Measurements from ENCODE around the gene KLF13. TPM values are rescaled to one million over a fixed set of nuclear protein-coding genes. Genes with fewer than 3 reads are reported as not detected.

KLF13 gene
- total RNA-seq, 1 donor from 2014 or later: 21.4 TPM

DNA sequence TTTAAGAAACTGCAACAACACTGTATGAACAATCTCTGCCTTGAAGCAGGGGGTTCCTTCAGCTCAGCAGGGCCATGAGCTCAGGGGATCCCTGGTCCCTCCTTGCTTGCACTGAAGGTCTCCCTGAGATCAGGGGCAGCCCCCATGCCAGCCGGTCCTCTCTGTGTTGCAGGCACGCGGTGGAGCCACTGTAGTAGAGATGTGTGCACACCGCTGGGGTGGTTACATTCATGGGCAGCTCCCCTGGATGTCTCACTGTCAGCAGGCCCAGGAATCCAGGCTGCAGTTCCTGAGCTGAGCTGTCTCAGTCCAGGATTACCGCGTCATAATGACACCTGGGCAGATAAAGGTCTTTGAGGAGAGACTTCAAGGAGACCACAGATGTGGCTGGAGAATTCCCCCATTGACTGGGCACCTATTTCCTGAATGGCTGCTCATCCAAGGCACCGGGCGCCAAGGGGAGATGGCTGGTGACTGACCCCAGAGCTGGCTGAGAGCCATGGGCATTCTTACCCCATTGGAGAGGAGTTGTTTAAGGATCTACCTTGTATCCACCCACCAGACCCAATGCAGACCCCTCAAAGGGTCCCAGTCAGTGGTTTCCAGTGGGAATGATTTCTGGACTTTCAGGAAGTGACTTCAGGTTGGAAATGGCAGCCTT lies 10.4 kb upstream of the KLF13 start:
- DNase-seq (ENCODE audit: low read depth in 2 of 2): no peak

GRCh38 chr15:31317017-31317416 lies 9.6 kb upstream of the KLF13 start:
- DNase-seq (ENCODE audit: low read depth in 2 of 2): no peak

DNA sequence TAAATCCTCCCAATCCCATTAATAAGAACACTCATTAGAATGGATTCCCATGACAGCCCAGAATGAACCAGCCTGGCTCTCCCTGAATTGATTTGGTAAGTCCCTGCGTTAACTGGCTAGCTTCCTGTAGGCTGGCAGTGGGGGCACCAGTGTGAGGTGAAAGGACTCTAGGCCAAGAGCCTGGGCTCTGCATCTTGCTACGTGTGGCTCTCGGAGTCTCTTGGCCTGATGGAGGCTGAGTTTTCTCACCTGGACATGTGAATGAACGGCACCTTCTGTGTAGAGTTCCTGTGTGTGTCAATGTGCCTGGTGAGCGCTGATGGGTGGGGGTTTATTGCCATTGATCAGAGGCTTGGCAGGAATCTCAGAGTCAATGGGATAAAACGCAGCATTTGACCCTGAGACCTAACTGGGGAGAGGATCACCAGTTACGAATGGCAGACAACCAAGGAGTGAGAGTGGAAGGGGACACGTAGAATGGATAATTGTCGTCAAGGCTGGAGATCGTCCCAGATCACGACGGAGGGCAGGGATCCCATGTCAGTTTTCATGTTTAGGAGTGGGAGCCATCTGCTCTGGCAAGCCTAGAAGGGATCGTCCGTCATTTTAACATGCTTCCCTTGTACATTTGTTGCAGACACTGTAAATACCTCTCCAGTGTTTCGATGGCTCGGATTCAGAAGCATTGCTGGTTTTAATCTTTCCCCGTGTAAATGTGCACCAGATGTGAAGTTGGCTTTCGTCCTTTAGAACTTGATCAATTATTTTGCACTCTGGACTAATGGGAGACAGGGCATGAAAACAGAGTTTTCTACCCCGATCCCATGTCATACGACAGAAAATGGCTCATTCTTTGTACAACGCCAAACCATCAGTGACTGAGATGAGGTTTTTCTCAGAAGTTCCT lies 9.0 kb upstream of the KLF13 start:
- DNase-seq (ENCODE audit: low read depth in 2 of 2): no peak

DNA sequence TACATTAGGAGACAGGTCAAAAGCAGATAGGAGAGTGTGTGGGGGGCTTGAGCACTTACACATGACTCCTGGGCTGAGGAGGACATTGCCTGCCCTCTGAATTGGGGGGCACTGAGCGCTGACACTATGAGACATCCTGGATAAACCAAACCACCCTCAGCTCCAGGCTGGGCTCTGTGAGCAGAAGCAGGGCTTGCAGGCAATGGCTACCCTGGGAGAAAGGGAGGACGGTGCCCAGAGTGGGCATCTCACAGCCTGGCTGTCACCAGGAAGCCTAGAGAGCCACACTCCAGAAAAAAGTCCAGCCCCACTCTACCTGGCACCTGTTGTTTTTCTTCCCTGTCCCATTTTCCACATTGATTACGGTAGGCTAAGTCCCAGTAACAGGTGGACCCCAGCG lies 8.2 kb upstream of the KLF13 start:
- DNase-seq (ENCODE audit: low read depth in 2 of 2): no peak

DNA sequence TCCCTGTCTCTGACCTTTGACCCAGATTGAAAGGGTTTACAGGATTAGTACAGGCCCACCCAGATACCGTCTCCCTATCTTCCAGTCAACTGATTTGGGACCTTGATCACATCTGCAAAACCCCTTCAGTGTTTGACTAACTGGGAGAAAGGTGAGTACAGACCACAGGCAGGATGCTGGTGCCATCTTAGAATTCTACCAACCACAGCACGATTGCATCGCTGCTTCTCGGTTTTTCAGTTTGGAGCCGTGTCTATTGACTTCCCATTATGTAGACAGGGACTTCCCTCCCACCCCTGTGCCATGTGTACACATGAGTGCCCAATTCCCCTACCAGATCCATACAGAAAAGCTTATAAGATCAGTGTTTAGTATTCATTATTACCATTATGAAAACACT lies 6.6 kb upstream of the KLF13 start:
- no peak for DNase-seq (ENCODE audit: low read depth in 2 of 2)

DNA sequence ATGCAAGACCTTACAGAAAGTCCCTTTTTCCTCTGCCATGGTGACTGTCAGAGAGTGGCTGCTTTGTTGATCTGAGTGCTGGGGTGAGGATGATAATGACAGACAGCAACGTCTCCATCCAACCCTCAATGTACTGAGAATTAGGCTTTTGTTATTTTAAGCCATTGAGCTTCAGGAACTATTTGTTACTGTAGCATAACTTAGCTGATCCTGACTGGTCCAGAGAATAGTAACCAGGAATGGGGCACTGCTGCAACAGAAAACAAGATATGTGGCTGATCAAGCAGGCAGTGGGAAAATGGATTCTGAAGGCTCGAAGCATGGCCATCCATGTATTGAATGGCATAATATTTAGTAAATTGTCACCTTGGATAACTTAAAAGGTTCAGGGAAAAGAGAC lies 5.2 kb upstream of the KLF13 start:
- DNase-seq (ENCODE audit: low read depth in 2 of 2): no peak

GRCh38 chr15:31322504-31322903 lies 4.1 kb upstream of the KLF13 start:
- no peak for DNase-seq (ENCODE audit: low read depth in 2 of 2)

DNA sequence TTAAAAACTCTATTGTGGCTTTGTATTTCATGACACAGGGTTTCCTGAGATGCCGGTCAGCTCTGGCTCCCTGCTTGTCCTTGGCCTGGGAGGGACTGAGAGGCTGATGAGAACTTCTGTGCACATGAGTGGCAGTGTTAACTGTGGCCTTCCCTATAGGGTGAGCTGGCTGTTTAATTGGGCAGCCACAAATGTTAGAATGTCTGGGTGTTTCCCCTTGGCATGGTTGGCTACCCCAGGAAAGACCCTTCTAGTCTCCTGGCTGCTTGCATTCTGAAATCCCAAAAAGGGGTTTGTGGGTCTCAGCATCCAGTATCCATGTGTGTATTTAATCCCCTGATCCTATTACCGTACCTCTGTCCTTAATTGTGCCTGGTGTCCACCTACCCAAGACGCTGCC lies 3.0 kb upstream of the KLF13 start:
- no peak for DNase-seq (ENCODE audit: low read depth in 2 of 2)

DNA sequence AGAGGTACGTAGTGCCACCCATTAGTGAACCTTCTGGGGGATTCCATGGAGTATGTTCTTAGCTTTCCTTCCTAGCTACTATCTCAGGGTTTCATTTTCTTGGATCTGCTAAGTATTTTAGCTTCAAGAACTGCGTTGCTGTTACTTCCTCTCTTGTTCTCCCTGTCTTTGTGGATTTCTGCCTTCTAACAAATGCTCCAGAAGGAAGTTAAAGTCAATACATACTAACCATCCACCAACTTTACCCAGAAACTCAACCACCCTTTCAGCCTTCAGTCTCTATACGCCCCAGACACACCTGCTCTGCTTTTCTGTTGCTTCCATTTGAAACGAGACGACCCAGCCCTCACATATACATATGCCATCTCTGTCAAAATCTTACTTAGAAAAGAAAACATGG lies 2.4 kb upstream of the KLF13 start:
- DNase-seq (ENCODE audit: low read depth in 2 of 2): no peak

DNA sequence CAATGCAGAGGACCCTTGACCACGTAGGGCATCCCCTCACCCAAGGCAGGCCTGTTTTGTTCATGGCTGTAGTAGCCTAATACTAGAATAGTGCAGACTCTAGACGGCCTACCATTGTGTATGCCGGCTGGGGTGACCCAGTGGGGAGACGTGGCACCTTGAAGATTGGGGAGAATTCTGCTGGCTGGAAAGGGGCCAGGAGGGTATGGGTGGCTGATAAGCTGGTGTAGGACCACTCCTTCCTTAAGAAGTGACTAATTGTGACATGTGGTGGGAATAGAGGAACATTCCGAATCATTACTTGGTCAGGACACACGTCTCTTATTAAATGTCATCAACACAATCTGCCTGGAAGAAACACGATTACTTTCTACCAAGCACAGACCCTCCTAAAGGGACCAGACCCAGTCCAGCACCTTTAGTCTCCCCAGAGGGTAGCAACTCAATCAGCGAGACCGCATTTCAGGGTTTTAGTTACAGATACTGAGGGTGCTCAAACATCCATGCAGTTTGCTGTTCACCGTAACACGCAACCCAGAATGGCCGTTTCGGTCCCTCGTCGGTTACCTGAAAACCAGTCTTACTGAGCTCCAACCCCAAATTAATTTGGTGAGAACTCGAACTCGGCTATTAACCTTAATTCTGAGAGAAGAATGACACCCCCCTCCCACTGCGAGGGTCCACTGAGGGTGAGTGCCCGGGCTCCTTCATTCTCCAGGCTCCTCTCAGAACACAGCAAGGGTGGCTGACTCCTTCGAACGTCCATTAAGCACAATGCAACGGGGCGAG lies 1.6 kb upstream of the KLF13 start:
- DNase-seq (ENCODE audit: low read depth in 2 of 2): no peak

DNA sequence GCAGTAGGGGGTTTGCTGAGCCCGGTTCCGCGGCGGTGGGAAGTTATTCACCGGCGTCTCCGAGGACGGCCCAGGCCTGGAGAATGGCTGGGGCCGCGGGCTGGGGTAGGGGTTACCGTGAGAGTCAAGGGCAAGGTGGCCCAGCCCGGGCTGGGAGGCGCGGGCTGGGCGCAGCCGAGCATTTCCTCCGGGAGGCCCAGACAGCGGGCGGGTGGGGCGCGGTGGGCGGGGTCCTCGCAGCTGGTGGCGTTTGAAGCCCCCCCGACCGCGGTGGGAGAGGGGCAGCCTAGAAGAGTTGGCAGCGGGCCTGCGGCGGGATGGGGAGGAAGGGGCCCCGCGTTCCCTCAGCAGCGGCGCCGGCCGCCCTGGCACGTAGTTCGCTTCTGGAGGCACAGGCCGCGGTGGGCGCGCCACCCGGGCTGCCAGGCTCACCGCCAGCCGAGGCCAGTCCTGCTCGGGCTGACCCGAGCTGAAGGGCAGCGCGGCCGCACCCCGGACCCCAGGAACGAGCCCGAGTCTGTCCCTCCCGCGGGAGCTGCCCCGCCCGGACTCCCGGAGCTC lies 960 bp upstream of the KLF13 start:
- peak in 1 of 2 donors; percentile 54 for DNase-seq (ENCODE audit: low read depth in 2 of 2)

- peak; percentile 20 to 68 for DNase-seq (ENCODE audit: low read depth in 2 of 2)
Measured at GRCh38 chr15:31326875-31327668, 437 bp downstream of the KLF13 start.

- DNase-seq (ENCODE audit: low read depth in 2 of 2): peak; percentile 30 to 56
Measured at GRCh38 chr15:31327669-31328427, 1.2 kb downstream of the KLF13 start.

GRCh38 chr15:31328428-31328968 lies 1.9 kb downstream of the KLF13 start:
- DNase-seq (ENCODE audit: low read depth in 2 of 2): no peak

DNA sequence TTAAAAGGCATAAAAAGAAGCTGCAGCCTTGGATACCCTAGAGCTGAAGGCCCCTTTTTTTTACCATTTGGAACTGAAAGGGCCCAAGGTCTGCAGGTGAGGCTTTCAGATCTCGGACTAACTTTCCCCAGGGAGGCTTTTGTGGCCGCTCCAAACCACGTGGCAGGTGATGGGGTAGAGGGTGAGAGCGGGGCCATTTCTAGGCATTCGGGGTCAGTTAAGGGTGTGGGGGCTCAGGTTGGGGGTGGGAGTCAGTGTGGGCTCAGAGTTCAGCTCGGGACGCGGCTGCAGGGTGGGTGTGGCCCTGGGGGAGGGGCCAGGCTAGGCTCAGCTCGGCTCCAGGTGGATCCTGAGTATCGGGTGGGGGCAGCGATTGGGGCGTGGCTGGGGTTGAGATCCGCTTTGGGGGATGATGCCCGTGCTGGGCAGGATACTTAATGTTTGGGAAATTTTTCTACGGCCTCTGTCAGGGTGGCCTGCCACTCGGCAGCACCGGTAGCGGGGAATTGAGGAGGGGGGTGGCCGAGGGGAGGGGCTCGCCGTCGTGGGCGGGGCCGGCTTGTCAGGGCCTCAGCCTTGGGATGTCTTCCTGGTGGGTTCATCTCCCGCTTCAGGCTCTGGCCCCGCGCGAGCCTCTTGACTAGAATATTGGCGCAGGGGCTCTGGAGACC lies 2.5 kb downstream of the KLF13 start:
- no peak for DNase-seq (ENCODE audit: low read depth in 2 of 2)

- no peak for DNase-seq (ENCODE audit: low read depth in 2 of 2)
Measured at GRCh38 chr15:31329640-31330010, 3.0 kb downstream of the KLF13 start.

DNA sequence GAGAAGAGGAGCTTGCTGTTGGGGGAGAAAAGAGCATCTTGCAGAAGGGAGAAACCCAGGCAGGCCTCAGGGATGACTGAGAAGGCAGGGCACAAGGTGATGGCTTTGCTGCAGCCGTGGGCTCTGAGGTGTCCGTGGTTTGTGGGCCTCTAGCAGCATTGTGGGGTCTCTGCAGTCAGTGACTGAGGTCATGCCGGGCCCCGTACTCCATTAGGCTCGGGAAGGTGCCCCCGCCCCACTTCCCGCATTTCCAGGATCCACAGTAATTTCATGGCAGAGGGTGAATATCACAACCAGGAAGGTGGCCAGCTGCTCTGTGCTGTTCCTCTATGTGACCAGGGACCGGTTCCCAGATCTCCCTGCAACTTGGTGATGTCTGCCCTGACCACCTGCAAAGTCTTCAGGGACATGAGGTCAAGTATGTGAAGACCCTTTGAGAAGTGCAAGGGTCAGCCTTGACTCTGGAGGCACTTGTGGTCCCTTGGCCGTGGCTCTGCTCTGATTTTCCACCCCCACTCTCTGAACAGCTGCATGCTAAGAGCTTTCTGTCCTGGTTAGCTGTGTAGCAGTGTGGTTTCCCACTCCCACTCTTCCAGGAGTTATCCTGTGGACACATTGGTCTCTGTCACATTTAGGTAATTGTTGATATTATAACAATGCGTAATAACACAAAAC lies 3.6 kb downstream of the KLF13 start:
- no peak for DNase-seq (ENCODE audit: low read depth in 2 of 2)

DNA sequence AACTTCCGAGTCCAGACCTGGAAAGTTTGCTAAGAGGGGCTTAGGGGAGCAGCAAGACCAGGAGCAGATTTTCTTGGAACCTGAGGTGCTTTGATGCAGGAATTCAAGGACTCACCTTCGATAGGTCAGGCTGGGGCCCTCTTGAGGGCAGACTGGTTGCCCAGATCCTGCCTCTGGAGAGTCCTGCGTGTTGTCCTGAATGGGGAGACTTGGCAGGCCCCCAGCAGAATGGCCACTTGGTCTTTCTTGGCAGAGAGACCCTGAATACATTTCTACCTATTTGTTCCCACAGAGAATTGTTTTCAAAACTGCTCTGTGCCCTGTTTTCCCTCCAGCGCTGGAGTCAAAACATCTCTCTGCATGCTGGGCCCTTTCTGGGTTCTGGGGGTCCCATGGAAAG lies 4.2 kb downstream of the KLF13 start:
- no peak for DNase-seq (ENCODE audit: low read depth in 2 of 2)

GRCh38 chr15:31331389-31331788 lies 4.8 kb downstream of the KLF13 start:
- no peak for DNase-seq (ENCODE audit: low read depth in 2 of 2)
